CD14-positive monocyte (primary cell): ENCODE measurements around the gene CFAP20DC. TPM values are rescaled to one million over a fixed set of nuclear protein-coding genes. Genes with fewer than 3 reads are reported as not detected.

Experiments used
- DNase-seq, 3 donors: peaks; one replicate each; pipeline ENCODE4 v3.0.0-alpha.2; 2011 to 2022
- H2AFZ ChIP-seq: 2 replicates; pipeline ENCODE4 v1.6.0; 2012; ENCODE audit warnings: mild to moderate bottlenecking, low read depth, low read length, inconsistent platforms; ENCODE audit not compliant: insufficient read depth, poor library complexity, severe bottlenecking
- H3K27ac ChIP-seq, 2 donors: 1 replicate in 1 of 2; 2 replicates in 1 of 2; pipeline ENCODE4 v1.5.1; 2012 to 2013; ENCODE audit warnings: low read length in 2 of 2, control low read depth in 1 of 2, inconsistent platforms in 1 of 2, low read depth in 1 of 2, mild to moderate bottlenecking in 1 of 2
- H3K27me3 ChIP-seq, 2 donors: one replicate each; pipeline versions ENCODE4 v1.6.0 to v1.6.1; 2011 to 2013; ENCODE audit warnings: low read length in 2 of 2; ENCODE audit not compliant: control insufficient read depth in 2 of 2, insufficient read depth in 2 of 2
- H3K36me3 ChIP-seq, 2 donors: replicated peaks in 1 of 2; 1 replicate in 1 of 2; 2 replicates in 1 of 2; pipeline versions ENCODE4 v1.5.1 to v1.6.1; 2012 to 2013; ENCODE audit warnings: low read length in 2 of 2, control low read depth in 1 of 2, inconsistent platforms in 1 of 2, mild to moderate bottlenecking in 1 of 2; ENCODE audit not compliant: insufficient read depth in 2 of 2, control insufficient read depth in 1 of 2
- H3K4me1 ChIP-seq, 2 donors: 1 replicate in 1 of 2; 2 replicates in 1 of 2; pipeline versions ENCODE4 v1.5.1 to v1.6.1; 2012 to 2013; ENCODE audit warnings: low read length in 2 of 2, control low read depth in 1 of 2, inconsistent platforms in 1 of 2, mild to moderate bottlenecking in 1 of 2, moderate library complexity in 1 of 2; ENCODE audit not compliant: insufficient read depth in 2 of 2, control insufficient read depth in 1 of 2
- H3K4me2 ChIP-seq: replicated peaks from 2 replicates; pipeline ENCODE3; 2012; ENCODE audit warnings: low read length, moderate library complexity, mild to moderate bottlenecking; ENCODE audit not compliant: poor library complexity, severe bottlenecking; ENCODE audit errors: extremely low read depth
- H3K4me3 ChIP-seq, 3 experiments: fragments of 200-600 bp in 1 of 3; sonication (generic) in 1 of 3; replicated peaks in 1 of 3; 1 replicate in 2 of 3; 2 replicates in 1 of 3; pipeline ENCODE4 v1.5.1; 2011 to 2013; ENCODE audit warnings: low read length in 3 of 3, mild to moderate bottlenecking in 3 of 3, control low read depth in 2 of 3, low read depth in 2 of 3, inconsistent platforms in 1 of 3, moderate library complexity in 1 of 3
- H3K79me2 ChIP-seq: 2 replicates; pipeline ENCODE4 v1.6.0; 2012; ENCODE audit warnings: mild to moderate bottlenecking, control low read depth, inconsistent platforms, low read length, moderate library complexity; ENCODE audit not compliant: insufficient read depth
- H3K9ac ChIP-seq: 2 replicates; pipeline ENCODE4 v1.6.0; 2017; ENCODE audit warnings: low read length, mild to moderate bottlenecking; ENCODE audit not compliant: insufficient read depth, poor library complexity, severe bottlenecking
- H3K9me3 ChIP-seq, 2 donors: replicated peaks in 1 of 2; 1 replicate in 1 of 2; 2 replicates in 1 of 2; pipeline versions ENCODE4 v1.5.1 to v1.6.1; 2012 to 2013; ENCODE audit warnings: low read length in 2 of 2, control low read depth in 1 of 2; ENCODE audit not compliant: control insufficient read depth in 1 of 2, insufficient read depth in 1 of 2
- H4K20me1 ChIP-seq: 2 replicates; pipeline ENCODE4 v1.6.0; 2012; ENCODE audit warnings: mild to moderate bottlenecking, low read length, control low read depth, moderate library complexity; ENCODE audit not compliant: insufficient read depth
- H3K27ac Mint-ChIP-seq, 7 donors: one replicate each; pipeline ENCODE4 v1.8.0; 2020; ENCODE audit warnings: mild to moderate bottlenecking in 7 of 7, mixed read lengths in 7 of 7, moderate library complexity in 6 of 7, inconsistent platforms in 2 of 7
- H3K27me3 Mint-ChIP-seq, 3 donors: one replicate each; pipeline ENCODE4 v1.8.0; 2021 to 2022; ENCODE audit warnings: low read depth in 3 of 3, mild to moderate bottlenecking in 3 of 3, mixed read lengths in 3 of 3, moderate library complexity in 3 of 3, inconsistent platforms in 1 of 3
- H3K36me3 Mint-ChIP-seq, 2 donors: one replicate each; pipeline ENCODE4 v1.8.0; 2020; ENCODE audit warnings: mixed read lengths in 2 of 2, inconsistent platforms in 1 of 2, mild to moderate bottlenecking in 1 of 2
- H3K4me1 Mint-ChIP-seq: one replicate; pipeline ENCODE4 v1.8.0; 2020; ENCODE audit warnings: mild to moderate bottlenecking, mixed read lengths
- H3K4me3 Mint-ChIP-seq, 2 donors: one replicate each; pipeline ENCODE4 v1.8.0; 2020; ENCODE audit warnings: mild to moderate bottlenecking in 2 of 2, mixed read lengths in 2 of 2, moderate library complexity in 1 of 2
- H3K9me3 Mint-ChIP-seq, 7 donors: one replicate each; pipeline ENCODE4 v1.8.0; 2020 to 2022; ENCODE audit warnings: mixed read lengths in 7 of 7, mild to moderate bottlenecking in 6 of 7, moderate library complexity in 6 of 7, inconsistent platforms in 2 of 7
- CTCF ChIP-seq: fragments of 200-600 bp; IDR thresholded peaks from one replicate; pipeline ENCODE4 v1.8.0; 2022; ENCODE audit warnings: antibody characterized with exemption, mild to moderate bottlenecking
- intact Hi-C, 2 donors: fragments of 100-400 bp; cut with micrococcal nuclease; formaldehyde crosslinking; loops; one replicate each; pipeline versions ENCODE4 v1.15.0 to v1.15.1; 2023
- polyA plus RNA-seq, 3 donors: library from polyadenylated mRNA; depleted of rRNA in 1 of 3; unstranded in 2 of 3; stranded (reverse) in 1 of 3; fragments of 300-500 nt in 2 of 3; fragments of >200 nt in 1 of 3; fragmentation: Illumina TruSeq in 2 of 3; gene quantifications; 1 replicate in 2 of 3; 2 replicates in 1 of 3; pipeline ENCODE4 v1.2.3, GENCODE V29; 2012 to 2021

The CFAP20DC gene
- polyA plus RNA-seq, 3 donors: not detected

DNA sequence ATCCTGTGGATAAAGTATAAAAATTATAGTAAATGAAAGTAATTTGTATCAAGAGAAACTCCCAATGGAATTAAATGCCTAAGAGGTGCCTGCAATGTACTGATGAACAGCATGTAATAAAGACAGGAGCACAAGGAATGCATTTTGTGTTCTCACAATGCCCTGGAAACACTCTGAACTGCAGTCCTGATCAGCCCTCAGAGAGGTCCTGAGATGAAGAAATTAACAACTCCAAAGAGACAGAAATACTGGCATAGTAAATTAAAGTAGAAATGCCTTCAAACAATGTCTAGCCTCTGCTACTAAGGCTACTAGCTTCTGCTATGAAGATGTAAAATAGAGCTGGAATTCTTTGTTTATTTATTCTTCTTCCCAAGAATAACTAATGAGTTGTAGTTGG, 59.9 kb downstream of the CFAP20DC start:
- H3K4me3 Mint-ChIP-seq: no peak overlapping the region
- no peaks in the 10 kb centered on the region for H4K20me1 ChIP-seq
- no peak overlapping the region for H3K27ac Mint-ChIP-seq
- peaks cover 3% of the 10 kb centered on the region for H3K4me1 Mint-ChIP-seq
- intact Hi-C loops: no loop called here
- no peaks in the 10 kb centered on the region for H3K27me3 ChIP-seq
- H3K9me3 ChIP-seq: no peaks in the 10 kb centered on the region
- H3K36me3 ChIP-seq: no peaks in the 10 kb centered on the region
- H3K4me1 ChIP-seq: no peaks in the 10 kb centered on the region
- DNase-seq: no peak
- no peaks in the 10 kb centered on the region for H3K79me2 ChIP-seq
- no peak overlapping the region for H3K9ac ChIP-seq
- TF ChIP-seq CTCF: no peak
- H3K4me3 ChIP-seq: no peak overlapping the region
- no peak overlapping the region for H3K27ac ChIP-seq
- no peak overlapping the region for H3K4me2 ChIP-seq
- H2AFZ ChIP-seq: no peak overlapping the region
- H3K27me3 Mint-ChIP-seq: peaks cover 0 to 3% (median 0%) of the 10 kb centered on the region in 3 donors
- H3K9me3 Mint-ChIP-seq: no peaks in the 10 kb centered on the region
- H3K36me3 Mint-ChIP-seq: no peaks in the 10 kb centered on the region

DNA sequence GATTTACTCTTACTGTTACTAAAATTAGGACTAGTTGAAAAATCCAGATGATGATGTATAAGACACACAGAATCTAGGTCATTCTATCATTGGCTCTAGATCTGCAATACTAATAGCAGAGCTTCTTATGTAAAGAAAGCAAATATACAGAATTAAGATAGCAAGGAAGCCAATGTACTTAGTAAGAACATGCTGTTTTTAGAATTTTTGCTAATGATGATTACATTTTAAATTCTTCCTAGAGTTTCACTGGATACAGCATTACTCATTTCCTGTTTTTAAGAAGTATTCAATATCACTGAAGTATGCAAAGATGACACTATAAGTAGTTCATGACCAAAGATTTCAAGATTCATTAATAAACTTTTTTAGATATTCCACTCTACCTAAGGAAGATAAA, 60.7 kb downstream of the CFAP20DC start:
- Histone ChIP-seq H3K36me3 (no peaks in the 10 kb centered on the region), H3K9me3 (no peaks in the 10 kb centered on the region), H2AFZ (no peak overlapping the region), H3K27ac (no peak overlapping the region), H3K79me2 (no peaks in the 10 kb centered on the region), H3K4me2 (no peak overlapping the region), H4K20me1 (no peaks in the 10 kb centered on the region), H3K4me3 (no peak overlapping the region), H3K9ac (no peak overlapping the region), H3K27me3 (no peaks in the 10 kb centered on the region), H3K4me1 (no peaks in the 10 kb centered on the region)
- H3K4me3 Mint-ChIP-seq: no peak overlapping the region
- peaks cover 0 to 3% (median 0%) of the 10 kb centered on the region in 3 donors for H3K27me3 Mint-ChIP-seq
- DNase-seq: no peak
- intact Hi-C loops: no loop called here
- no peaks in the 10 kb centered on the region for H3K36me3 Mint-ChIP-seq
- no peaks in the 10 kb centered on the region for H3K9me3 Mint-ChIP-seq
- no peaks in the 10 kb centered on the region for H3K4me1 Mint-ChIP-seq
- no peak overlapping the region for H3K27ac Mint-ChIP-seq
- no peak for TF ChIP-seq CTCF
